Upper lobe of right lung (tissue), 1 donor: Measurements from ENCODE around the gene STK10. TPM values are rescaled to one million over a fixed set of nuclear protein-coding genes. Genes with fewer than 3 reads are reported as not detected.

Experiments used
- ATAC-seq: fragments of 200-7000 bp; cut with Tn5 transposase; one replicate; pipeline ENCODE4 v1.9.1; 2020; ENCODE audit warnings: mild to moderate bottlenecking, moderate library complexity
- DNase-seq: peaks from one replicate; pipeline ENCODE4 v3.0.0-alpha.2; 2020
- H3K27ac ChIP-seq: fragments of 200-600 bp; one replicate; pipeline ENCODE4 v1.8.0; 2022
- H3K27me3 ChIP-seq: fragments of 200-600 bp; one replicate; pipeline ENCODE4 v1.8.0; 2022; ENCODE audit warnings: mild to moderate bottlenecking
- H3K36me3 ChIP-seq: fragments of 200-600 bp; one replicate; pipeline ENCODE4 v1.8.0; 2022
- H3K4me1 ChIP-seq: fragments of 200-600 bp; one replicate; pipeline ENCODE4 v1.8.0; 2022
- H3K4me3 ChIP-seq: fragments of 200-600 bp; one replicate; pipeline ENCODE4 v1.8.0; 2022; ENCODE audit warnings: mild to moderate bottlenecking
- H3K9me3 ChIP-seq: fragments of 200-600 bp; one replicate; pipeline ENCODE4 v1.8.0; 2022
- CTCF ChIP-seq: fragments of 200-600 bp; IDR thresholded peaks from one replicate; pipeline ENCODE4 v1.8.0; 2022; ENCODE audit warnings: antibody characterized with exemption
- intact Hi-C: fragments of 100-400 bp; cut with DNase I; formaldehyde crosslinking; loops from one replicate; pipeline ENCODE4 v1.11.0; 2022
- total RNA-seq: library from RNA; stranded (reverse); fragmentation: NEBNext Ultra II Directional; extraction: Animal tissue kit (Norgen Biotek cat#: 25700); gene quantifications from one replicate; pipeline ENCODE4 v1.2.1, GENCODE V29; 2021
- donor health status: DM: no; HTN: yes; CAD: no; lungs with severe emphysema.

The STK10 gene
- total RNA-seq, 1 donor from 2014 or later: 56.9 TPM

- DNase-seq (no peak), ATAC-seq (no peak)
- H3K27me3 ChIP-seq: no peaks in the 10 kb centered on the region
Measured at GRCh38 chr5:172101547-172102217, 86.3 kb downstream of the STK10 start.

GRCh38 chr5:172098883-172099282 is 89.1 kb downstream of the STK10 start:
- DNase-seq: no peak

More at GRCh38 chr5:172101547-172102217, 86.3 kb downstream of the STK10 start:
- intact Hi-C loops: loop anchor here (10.0 kb wide), 1 partner anchor 183 kb away; the partner anchor contains the start of gene UBTD2
- peaks cover 44% of the 10 kb centered on the region for H3K36me3 ChIP-seq
- H3K9me3 ChIP-seq: no peaks in the 10 kb centered on the region
- peak overlapping the region; percentile 24 for H3K27ac ChIP-seq
- H3K4me1 ChIP-seq: peaks cover 26% of the 10 kb centered on the region
- no peak overlapping the region for H3K4me3 ChIP-seq
- no peak for TF ChIP-seq CTCF

GRCh38 chr5:172098046-172098445 is 90.0 kb downstream of the STK10 start:
- Histone ChIP-seq H3K27me3 (no peaks in the 10 kb centered on the region), H3K27ac (no peak overlapping the region), H3K9me3 (no peaks in the 10 kb centered on the region), H3K4me3 (no peak overlapping the region), H3K4me1 (peaks cover 18% of the 10 kb centered on the region), H3K36me3 (peaks cover 45% of the 10 kb centered on the region)
- ATAC-seq (no peak), DNase-seq (no peak)
- no peak for TF ChIP-seq CTCF
- intact Hi-C loops: no loop called here

More at GRCh38 chr5:172098883-172099282, 89.1 kb downstream of the STK10 start:
- Histone ChIP-seq H3K4me1 (peaks cover 24% of the 10 kb centered on the region), H3K4me3 (no peak overlapping the region), H3K9me3 (no peaks in the 10 kb centered on the region), H3K27ac (no peak overlapping the region), H3K27me3 (no peaks in the 10 kb centered on the region), H3K36me3 (peaks cover 38% of the 10 kb centered on the region)
- no peak for TF ChIP-seq CTCF
- no peak for ATAC-seq
- intact Hi-C loops: no loop called here

GRCh38 chr5:172097356-172097755 is 90.7 kb downstream of the STK10 start:
- peak; percentile 50 for DNase-seq
- no peak for TF ChIP-seq CTCF
- peaks cover 49% of the 10 kb centered on the region for H3K36me3 ChIP-seq
- ATAC-seq: no peak
- H3K27me3 ChIP-seq: no peaks in the 10 kb centered on the region
- H3K9me3 ChIP-seq: no peaks in the 10 kb centered on the region
- H3K4me3 ChIP-seq: no peak overlapping the region
- peaks cover 12% of the 10 kb centered on the region for H3K4me1 ChIP-seq
- intact Hi-C loops: no loop called here
- no peak overlapping the region for H3K27ac ChIP-seq

GRCh38 chr5:172096207-172096940 is 91.7 kb downstream of the STK10 start:
- H3K36me3 ChIP-seq: peaks cover 49% of the 10 kb centered on the region
- peak; percentile 49 for DNase-seq
- no peak for ATAC-seq
- no peaks in the 10 kb centered on the region for H3K27me3 ChIP-seq
- no peak for TF ChIP-seq CTCF
- H3K4me3 ChIP-seq: no peak overlapping the region
- no peaks in the 10 kb centered on the region for H3K9me3 ChIP-seq
- H3K4me1 ChIP-seq: peaks cover 9% of the 10 kb centered on the region
- no peak overlapping the region for H3K27ac ChIP-seq
- intact Hi-C loops: no loop called here
